T-helper 9 cell (primary cell): ENCODE measurements around the gene GSTT2B.
"Not testable (repeated sequence)": the region's sequence is repeated elsewhere in the genome, so short reads cannot be mapped to it uniquely, and the experiment has no call there.

ENCODE experiments used
- DNase-seq: peaks from one replicate; pipeline ENCODE4 v3.0.0-alpha.2; 2020

Gene GSTT2B

DNA sequence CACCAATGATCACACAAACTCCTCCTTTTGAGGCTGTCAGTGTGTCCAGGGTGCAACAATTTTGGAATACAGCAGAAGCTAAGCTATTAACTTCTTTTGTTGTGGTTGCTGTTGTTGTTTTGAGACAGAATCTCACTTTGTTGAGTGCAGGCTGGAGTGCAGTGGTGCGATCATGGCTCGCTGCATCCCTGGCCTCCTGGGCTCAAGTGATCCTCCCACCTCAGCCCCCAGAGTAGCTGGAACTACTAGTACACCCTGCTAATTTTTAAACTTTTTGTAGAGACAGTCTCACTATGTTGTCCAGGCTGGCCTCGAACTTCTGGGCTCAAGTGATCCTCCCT, 22.0 kb downstream of the GSTT2B start:
- DNase-seq, result no peak

DNA sequence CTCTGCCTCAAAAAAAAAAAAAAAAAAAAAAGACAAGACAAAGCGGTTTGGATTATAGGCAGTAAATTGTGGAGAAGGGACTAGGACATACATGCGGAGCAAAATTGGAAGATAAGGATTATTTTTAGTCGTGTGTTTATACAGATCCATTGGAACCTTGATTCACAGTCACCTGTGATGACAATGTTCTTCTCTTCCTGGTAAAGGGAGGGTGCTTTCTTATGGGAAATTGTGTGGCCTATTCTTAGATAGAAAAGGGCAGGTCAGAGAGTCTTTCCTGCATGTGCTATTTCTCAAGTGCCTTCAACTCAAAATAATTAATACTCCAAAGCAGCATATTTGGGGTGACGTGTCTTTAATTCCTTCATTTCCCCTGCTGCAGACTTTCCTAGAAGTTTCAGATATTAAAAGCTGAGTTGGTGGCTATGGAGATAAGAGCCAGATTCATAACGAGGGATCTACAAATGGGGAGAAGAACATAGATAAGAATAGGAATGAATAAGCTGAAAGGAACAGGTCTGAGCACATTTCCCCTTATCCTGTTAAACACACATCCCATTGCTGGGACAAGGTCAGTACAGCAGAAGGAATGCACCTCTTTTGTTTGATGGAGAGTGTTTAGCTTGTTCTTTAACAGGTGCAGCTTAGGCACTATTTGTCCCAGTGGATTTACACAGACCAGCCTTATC, 22.5 kb downstream of the GSTT2B start:
- DNase-seq, result no peak

DNA sequence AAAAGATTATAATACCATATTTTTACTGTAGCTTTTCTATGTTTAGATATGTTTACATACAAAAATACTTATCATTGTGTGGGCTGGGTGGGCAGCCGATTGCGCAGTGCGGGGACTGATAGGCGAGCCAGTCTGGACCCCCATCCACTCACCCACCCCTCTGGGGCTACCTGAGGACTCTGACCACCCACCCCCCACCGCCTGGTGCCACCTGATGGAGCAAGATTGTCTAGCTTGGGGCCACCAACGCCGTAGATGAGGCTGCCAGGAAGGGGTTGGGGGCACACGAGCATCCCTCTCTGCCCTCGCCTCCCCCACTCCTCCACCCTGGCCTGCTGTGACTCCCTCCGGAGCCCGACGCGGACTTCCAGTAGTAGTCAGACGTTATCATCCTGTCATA, 34.4 kb downstream of the GSTT2B start:
- no peak for DNase-seq

DNA sequence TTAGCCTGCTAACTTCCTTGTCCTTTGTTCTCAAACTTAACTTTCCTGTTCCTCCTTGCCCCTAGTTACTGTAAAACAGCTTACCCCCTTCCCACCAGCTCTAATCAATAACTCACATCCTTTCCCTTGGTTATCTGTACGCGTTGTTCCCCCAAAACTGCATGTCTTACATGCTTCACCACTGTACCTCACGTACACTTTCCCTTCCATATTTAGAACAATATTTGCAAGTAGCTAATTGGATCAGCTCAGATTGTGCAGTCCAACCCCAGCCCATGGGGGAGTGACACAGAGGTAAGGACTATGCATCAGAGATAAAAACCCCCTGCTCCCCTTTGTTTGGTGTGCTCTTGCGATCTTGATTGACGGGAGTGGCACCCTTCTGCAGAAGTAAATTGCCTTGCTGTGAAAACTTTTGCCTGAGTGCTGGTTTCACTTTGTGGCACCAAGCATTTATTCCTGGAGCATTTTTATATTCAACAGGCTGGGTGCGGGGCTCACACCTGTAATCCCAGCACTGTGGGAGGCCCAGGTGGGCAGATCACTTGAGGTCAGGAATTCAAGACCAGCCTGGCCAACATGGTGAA, 35.9 kb downstream of the GSTT2B start:
- no peak for DNase-seq

DNA sequence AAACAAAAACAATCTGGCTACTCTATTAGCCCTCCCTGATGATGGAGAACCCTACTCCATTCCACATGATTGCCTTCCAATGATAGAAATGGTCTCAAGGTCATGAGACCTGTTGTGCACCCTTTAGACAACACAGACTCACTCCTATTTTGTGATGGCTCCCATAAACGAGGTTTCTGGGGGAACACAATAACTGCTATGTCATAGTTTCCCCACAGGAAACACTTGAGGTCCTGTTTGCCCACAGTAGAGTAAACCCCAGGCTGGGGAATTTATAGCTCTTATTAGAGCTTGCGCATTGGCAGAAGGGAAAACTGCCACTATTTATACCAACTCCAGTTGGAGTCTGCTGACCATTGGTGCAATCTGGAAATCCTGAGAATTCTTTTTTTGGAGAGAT, 38.1 kb downstream of the GSTT2B start:
- DNase-seq, result no peak

DNA sequence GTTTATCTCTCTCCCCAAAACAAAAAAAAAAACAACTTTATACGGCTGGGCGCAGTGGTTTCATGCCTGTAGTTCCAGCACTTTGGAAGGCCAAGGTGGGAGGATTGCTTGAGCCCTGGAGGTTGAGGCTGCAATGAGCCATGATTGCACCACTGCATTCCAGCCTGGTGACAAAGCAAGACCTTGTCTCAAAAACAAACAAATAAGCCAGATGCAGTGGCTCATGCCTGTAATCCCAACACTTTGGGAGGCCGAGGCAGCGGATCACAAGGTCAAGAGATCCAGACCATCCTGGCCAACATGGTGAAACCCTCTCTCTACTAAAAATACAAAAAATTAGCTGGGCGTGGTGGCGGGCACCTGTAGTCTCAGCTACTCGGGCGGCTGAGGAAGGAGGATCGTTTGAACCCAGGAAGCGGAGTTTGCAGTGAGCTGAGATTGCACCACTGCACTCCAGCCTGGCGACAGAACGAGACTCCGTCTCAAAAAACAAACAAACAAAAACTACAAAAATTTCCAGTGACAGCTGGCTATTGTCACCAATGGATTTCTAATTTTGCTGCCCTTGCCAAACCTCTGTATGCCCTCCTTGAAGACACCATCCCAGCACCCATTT, 39.3 kb downstream of the GSTT2B start:
- not testable (repeated sequence) for DNase-seq

DNA sequence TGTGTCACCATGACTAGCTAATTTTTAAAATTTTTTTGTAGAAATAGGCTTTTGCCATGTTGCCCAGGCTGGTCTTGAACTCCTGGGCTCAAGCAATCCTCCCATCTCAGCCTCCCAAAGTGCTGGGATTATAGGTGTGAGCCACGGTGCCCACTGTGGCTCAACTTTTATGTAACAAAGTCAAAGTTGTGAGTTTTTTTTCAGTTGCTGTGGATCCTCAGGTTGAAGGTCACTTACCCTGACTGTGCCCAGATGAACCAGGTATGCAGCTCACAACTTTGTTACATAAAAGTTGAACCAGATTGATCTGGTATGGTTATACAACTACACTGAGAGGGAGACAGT, 40.8 kb downstream of the GSTT2B start:
- DNase-seq, result not testable (repeated sequence)

DNA sequence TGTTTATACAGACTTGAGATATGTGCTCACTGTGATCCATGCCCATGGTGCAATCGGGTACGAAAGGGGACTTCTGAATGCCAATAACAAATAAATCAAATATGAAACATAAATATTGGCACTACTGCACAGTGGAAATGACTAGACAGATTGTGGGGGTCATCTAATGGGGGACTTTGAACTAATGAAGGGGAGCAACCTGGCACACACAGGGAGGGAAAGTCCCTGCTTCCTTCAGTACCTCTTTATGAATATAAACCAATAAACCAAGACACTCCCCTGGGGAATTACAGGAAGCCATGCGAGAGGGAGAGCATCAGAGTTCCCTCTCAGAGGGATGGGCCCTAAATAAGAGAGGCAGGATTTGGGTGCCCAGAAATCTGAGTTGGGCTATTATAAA, 45.7 kb downstream of the GSTT2B start:
- no peak for DNase-seq

DNA sequence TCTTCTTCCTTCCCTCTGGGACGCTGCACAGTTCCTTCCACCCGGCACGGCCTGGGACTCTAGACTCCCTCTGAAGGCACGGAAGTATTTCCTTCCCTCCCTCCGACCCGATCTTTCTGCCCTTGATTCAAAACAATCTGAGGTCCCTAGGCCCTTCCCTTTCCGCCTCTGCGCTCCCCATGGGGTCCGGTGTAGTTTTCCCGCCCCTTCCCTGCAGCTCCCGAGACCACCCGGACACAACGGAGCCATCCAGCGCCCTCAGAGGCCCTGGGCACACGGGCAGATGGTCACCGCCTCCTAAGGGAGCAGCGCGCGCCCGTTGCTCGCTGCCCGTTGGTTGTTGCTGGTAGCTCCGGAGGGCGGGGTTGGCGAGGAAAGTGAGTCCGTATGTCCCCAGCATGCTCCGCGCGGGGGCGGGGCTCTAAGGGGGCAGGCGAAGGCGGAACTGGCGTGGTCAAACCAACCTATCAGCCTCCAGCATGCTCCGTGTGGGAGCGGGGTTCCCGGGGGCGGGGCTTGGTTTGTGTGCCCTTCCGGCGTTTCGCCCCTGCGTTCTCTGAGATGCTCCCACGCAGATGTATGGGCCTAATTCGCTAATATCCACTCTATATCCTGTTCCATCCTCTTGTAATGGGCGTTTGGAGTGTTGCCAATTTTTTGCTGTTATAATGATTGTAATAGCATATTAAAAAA, 47.2 kb downstream of the GSTT2B start:
- peak; percentile 95 for DNase-seq

DNA sequence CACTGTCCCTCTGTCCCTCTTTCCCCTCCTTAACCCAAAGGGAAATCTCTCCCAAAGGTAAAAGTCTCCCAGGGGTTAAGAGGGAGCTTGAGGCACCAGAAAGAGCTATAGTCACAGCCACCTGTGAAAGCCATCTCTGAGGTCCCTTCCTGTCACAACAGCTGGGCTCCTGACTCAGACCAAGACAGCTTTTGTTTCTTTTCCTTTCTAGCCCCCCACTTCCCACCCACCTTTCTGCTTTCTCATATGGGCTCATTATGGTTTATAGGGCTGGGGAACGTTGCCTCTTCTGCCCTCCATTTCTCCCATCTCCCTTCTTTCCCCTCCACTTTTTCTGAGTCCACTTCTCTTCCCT, 47.7 kb downstream of the GSTT2B start:
- DNase-seq, result no peak

DNA sequence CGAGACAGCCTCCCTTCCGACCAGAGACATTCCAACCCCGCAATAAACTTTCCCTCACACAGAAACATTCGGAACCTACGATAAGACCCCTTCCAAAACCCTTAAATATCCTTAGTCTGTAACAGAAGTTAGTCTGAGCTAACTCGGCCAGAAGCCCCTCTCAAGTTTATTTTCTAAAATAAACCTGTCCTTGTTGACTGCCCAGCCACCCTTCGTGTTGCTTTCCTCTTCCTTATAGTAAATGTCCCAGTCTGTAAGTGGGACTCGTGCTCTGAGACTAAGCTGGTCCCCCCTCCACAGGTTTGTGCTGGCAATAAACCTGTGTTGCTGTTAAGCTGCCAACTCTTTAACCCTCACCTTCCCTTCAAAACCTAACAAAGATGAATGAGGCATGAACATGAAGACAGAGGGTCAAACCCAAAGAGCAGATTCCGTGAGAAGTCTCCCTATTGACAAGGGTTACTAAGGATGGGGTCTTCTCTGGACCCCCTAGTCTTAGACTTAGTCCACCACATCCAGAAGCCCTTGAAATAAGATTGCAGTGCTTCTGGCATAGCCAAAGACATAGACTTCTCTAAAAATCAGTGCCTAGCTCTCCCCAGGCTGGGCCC, 48.6 kb downstream of the GSTT2B start:
- no peak for DNase-seq

DNA sequence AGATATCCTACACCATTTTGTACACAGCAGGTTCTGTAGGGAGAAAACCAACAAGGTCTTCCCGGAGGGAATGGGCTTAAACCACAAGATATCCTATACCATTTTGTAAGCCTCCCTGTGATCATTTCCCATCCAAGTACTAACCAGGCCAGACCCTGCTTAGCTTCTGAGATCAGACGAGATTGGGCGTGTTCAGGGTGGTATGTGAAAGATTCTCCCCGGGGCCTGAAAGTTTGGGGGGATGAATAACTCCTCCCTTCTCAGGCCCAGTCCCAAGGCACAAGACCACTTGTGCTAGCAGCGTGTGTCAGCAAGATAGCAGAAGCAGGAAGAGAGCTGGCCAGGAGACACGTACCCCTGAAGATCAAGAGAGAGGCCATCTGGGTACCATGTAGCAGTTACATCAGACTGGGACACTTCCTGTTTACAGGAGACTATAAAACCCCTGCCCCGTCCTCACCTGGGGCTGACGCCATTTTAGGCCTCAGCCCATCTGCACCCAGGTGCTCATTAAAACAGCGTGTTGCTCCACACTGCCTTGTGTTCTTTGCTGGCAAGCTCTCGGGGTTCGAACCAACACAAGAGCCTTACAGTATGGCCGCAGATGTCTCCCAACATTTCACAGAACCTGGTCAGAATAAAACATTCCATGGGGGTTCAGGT, 49.5 kb downstream of the GSTT2B start:
- DNase-seq, result no peak

DNA sequence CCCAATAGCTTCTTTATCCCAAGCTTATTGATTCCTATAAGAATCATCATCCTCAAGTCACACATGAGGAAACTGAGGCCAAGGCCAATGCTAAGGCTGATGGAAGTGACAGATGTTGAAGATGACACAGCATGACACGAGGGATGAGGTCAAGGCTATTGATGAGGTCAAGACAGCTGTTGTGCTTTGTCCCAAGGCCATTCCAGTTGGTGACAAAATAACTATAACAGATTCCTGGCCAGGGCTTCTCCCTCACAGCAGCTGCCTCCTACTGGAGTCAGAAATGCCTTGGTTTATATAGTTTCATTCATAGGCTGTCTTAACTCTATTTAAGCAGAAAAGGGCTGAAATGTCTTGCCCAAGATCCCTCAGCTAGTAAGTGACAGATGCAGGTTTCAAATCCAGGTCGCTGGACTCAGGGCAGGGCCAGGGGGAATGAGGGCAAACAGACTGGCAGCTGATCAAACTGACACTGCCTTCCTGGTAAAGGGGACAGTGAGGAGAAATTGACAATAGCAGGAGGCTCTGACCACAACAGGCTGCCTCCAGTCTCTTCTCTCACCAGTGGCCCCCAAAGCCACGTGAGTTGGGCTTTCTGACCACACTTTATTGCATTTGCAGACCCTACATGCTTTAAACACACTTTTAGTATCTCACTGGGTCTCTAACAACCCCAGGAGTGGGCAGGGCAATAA, 50.4 kb downstream of the GSTT2B start:
- DNase-seq, result no peak

DNA sequence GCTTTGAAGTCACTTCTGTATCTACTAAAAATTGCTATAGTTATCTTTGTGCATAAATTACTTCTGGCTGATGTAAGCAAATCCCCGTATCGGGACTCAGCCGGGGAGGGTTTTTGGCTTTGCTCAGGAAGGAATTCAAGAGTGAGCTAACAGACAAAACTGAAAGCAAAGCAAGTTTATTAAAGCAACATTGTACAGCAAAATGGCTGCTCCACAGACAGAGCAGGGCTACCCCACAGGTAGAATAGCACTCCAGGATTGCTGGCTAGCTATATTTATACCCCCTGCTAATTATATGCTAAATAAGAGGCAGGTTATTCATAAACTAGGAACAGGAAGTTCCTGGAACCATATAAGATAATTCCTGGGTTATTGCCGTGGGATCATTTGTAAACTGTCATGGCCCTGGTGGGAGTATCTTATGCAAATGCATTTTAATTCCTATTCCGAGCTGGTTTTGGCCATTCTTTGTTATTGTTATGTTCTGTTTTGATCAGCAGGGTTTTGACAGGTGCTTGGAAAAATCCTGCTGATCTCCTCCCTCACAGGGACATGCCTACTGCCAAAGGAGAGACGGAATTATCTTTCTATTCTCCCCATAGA, 51.6 kb downstream of the GSTT2B start:
- DNase-seq, result no peak

DNA sequence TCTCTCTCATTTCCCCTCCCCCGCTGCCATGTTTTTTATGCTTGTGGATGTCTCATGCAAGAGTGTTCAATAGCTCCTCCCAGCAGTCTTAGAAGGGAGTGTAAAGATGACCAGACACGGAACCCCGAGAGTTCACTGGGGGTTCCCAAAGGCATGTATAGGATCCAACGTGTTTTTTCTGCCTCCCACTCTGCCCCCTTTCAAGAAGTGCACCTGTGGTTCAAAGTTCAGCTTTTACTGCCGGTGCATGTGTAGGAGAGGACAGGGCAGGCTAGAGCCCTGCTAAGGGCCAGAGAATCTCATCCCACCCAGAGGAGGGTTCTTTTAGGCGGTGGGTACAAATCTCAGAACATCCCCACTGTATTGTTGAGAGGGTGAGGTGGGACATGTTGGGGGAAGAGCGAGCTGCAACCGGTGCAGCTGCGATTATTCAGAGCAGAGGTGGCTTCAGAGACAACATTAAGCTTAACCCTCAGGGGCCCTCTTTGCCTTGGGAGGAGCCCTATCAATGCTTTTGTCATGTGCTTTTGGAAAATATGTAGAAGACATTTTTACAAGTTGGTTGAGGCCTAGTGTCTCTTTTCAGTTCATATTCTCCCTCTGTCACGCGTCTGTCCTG, 52.3 kb downstream of the GSTT2B start:
- no peak for DNase-seq

DNA sequence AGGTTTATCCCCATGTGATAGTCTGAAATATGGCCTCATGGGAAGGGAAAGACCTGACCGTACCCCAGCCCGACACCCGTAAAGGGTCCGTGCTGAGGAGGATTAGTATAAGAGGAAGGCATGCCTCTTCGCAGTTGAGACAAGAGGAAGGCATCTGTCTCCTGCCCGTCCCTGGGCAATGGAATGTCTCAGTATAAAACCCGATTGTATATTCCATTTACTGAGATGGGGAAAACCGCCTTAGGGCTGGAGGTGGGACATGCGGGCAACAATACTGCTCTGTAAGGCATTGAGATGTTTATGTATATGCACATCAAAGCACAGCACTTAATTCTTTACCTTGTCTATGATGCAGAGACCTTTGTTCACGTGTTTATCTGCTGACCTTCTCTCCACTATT, 53.6 kb downstream of the GSTT2B start:
- not testable (repeated sequence) for DNase-seq
